Stimulated activated CD8-positive, alpha-beta memory T cell treated with anti-CD3 and anti-CD28 coated beads, Interleukin-15, amount 100 ng/mL, for 48 hours (primary cell): Measurements from ENCODE around the gene IDE.
"Not testable (repeated sequence)": the region's sequence is repeated elsewhere in the genome, so short reads cannot be mapped to it uniquely, and the experiment has no call there.

ENCODE experiments used
- DNase-seq, 2 donors: peaks; one replicate each; pipeline ENCODE4 v3.0.0-alpha.2; 2020; ENCODE audit warnings: low read depth in 2 of 2

The IDE gene

GRCh38 chr10:92419740-92420545 lies 153.9 kb downstream of the IDE start:
- DNase-seq: no peak

DNA sequence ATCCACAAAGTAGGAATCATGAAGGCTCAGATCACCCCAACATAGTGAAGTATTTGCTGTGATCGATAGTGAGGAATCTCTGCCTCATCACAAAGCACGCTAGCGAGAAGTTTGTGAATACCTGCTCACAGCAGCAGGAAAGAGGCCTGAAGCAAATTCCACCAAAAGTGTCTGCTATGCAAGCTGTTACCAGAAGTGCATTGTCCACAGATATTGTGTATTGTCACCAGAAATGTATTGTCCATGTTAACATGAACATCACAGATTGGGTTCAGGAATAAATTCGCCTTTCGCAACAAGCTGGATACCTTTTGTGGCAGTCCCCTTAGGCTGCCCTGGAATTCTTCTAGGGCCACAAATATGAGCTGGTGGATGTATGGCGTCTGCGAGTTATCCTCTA lies 155.0 kb downstream of the IDE start:
- DNase-seq: no peak

DNA sequence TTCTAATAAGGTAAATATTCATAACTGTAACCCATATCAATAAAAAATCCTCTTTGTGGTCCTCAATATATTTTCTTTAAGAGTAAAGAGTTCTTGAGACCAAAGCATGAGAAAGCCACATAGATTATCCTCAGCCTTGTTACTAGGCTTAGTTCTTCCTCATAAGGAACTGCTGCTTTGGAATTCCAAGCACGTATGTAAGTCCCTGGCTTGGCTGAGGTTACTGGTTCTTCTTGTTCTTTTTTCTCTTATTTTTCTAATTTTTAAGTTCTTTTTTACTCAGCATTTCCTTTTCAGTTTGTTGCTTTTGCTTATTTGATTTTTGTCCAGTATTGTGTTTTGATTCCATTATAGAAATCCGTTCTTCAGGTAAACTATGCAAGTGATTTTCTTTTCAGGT lies 155.7 kb downstream of the IDE start:
- no peak for DNase-seq

GRCh38 chr10:92413519-92413918 lies 160.4 kb downstream of the IDE start:
- DNase-seq: no peak

GRCh38 chr10:92413011-92413410 lies 160.9 kb downstream of the IDE start:
- no peak for DNase-seq

DNA sequence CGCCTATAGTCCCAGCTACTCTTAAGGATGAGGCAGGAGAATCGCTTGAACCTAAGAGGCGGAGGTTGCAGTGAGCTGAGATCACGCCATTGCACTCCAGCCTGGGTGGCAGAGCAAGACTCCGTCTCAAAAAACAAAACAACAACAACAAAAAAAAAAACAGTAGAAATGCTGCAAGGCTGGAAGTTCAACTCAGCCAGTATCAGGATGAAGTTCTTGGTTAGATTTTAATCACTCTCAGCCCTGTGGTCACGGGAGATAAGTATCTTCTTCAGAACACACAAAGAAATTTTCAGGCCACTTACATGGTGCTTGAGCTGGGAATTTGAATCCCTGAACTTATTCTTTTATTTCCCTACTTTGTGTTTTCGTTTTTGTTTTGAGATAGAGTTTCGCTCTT lies 162.5 kb downstream of the IDE start:
- no peak for DNase-seq

DNA sequence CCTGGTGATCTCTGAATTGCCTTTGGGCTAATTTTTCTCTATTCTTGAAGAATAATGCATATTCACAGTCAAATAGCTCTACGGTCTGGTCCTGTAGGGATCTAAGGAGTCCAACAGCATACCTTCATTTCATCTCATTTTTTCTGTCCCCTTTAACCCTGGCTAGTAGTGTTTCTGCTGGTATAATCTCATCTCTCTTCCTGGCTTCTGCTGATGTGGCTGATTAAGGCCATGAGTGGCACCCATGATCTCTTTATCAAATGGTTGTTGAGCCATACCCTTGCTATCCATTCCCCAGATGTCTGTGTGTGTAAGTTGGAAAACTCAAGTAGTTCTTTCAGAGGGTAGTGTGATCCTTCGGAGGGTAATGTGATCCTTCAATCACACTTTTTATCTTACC lies 163.4 kb downstream of the IDE start:
- DNase-seq: no peak

DNA sequence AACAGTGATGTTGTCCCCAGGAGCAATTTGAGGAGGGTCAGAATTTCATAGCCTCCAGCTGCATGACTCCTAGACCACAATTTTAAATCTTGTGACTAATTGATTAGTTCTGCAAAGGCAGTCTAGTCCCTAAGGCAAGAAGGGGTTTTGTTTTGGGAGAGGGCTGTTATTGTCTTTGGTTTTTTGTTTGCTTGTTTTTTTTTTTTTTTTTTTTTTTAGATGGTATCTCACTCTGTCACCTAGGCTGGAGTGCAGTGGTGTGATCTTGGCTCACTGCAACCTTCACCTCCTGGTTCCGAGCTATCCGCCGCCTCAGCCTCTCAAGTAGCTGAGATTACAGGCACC lies 165.9 kb downstream of the IDE start:
- no peak for DNase-seq

DNA sequence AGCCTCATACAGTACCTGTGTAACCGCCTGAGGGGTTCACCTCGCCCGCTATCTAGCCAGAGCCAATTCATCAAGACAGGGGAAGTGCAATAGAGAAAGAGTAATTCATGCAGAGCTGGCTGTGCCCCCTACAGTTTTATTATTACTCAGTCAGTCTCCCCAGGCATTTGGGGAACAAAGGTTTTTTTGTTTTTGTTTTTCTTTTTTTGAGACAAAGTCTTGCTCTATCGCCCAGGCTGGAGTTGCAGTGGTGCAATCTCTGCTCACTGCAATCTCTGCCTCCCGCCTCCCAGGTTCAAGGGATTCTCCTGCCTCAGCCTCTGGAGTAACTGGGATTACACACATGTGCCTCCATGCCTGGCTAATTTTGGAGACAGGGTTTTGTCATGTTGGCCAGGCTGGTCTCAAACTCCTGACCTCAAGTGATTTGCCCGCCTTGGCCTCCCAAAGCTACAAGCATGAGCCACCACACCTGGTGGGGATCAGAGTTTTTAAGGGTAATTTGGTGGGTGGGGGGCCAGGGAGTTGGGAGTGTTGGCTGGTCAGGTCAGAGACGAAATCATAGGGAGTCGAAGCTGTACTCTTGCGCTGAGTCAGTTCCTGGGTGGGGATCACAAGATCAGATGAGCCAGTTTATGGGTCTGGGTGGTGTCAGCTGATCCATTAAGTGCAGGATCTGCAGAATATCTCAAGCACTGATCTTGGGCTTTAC lies 166.4 kb downstream of the IDE start:
- DNase-seq: no peak

DNA sequence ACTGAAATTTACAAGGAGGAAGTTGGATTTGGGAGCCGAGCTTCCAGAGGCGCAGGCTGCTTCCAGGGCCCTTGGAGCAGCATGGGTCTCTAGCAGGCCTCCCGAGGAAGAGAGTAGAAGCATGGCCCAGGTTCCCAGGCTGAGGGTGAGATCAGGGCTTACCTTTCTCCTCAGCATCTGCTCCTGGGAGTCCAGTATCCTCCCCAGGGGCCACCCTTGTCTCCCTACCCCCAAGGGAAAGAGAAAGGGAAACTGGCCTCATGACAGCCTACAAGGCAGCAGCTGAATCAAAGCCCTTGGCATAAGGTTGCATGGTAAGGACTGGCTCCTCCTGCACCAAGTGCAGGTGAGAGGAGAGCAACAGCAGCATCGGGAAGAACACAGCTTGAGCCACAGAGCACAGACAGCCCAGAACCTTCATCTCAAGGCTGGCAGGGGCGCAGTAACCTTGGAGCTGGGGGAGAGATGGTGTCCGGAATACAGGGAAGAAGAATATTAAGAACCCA lies 168.4 kb downstream of the IDE start:
- no peak for DNase-seq

GRCh38 chr10:92404612-92405418 lies 169.1 kb downstream of the IDE start:
- no peak for DNase-seq

DNA sequence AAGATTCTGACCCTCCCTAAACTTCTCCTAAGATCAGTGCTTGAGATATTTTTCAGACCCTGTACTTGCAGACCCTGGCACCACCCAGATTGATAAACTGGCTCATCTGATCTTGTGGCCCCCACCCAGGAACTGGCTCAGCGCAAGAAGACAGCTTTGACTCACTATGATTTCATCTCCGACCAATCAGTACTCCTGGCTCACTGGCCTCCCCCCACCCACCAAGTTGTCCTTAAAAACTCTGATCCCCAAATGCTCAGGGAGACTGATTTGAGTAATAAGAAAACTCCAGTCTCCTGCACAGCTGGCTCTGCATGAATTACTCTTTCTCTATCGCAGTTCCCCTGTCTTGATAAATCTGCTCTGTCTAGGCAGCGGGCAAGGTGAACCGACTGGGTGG lies 171.7 kb downstream of the IDE start:
- DNase-seq: not testable (repeated sequence)
